Heart right ventricle (tissue), 16 donors: ENCODE results near the gene DEFB114. TPM values are rescaled to one million over a fixed set of nuclear protein-coding genes. Genes with fewer than 3 reads are reported as not detected.

Source experiments
- ATAC-seq, 8 donors: fragments of 200-7000 bp; cut with Tn5 transposase; one replicate each; pipeline ENCODE4 v1.9.1; 2020; ENCODE audit warnings: mild to moderate bottlenecking in 8 of 8, moderate library complexity in 8 of 8, moderate number of reproducible peaks in 1 of 8
- DNase-seq, 2 donors: peaks; one replicate each; pipeline ENCODE4 v3.0.0-alpha.2; 2020
- H3K27ac ChIP-seq, 10 donors: fragments of 200-600 bp; sonication (generic) in 2 of 10; one replicate each; pipeline versions ENCODE4 v1.5.0 to v1.8.0; 2020 to 2022; ENCODE audit warnings: mild to moderate bottlenecking in 3 of 10
- H3K27me3 ChIP-seq, 7 donors: fragments of 200-600 bp; one replicate each; pipeline ENCODE4 v1.8.0; 2021 to 2022; ENCODE audit warnings: mild to moderate bottlenecking in 2 of 7
- H3K36me3 ChIP-seq, 9 donors: fragments of 200-600 bp; sonication (generic) in 1 of 9; one replicate each; pipeline versions ENCODE4 v1.5.0 to v1.8.0; 2020 to 2022; ENCODE audit warnings: mild to moderate bottlenecking in 2 of 9
- H3K4me1 ChIP-seq, 9 donors: fragments of 200-600 bp; sonication (generic) in 1 of 9; one replicate each; pipeline versions ENCODE4 v1.5.0 to v1.8.0; 2020 to 2022; ENCODE audit warnings: mild to moderate bottlenecking in 4 of 9
- H3K4me3 ChIP-seq, 10 donors: fragments of 200-600 bp; sonication (generic) in 2 of 10; one replicate each; pipeline versions ENCODE4 v1.5.0 to v1.8.0; 2020 to 2022; ENCODE audit warnings: mild to moderate bottlenecking in 7 of 10, moderate library complexity in 2 of 10
- H3K9me3 ChIP-seq, 11 donors: fragments of 200-600 bp in 10 of 11; sonication (generic) in 2 of 11; one replicate each; pipeline versions ENCODE4 v1.5.0 to v1.8.0; 2013 to 2022; ENCODE audit warnings: mild to moderate bottlenecking in 2 of 11, control low read depth in 1 of 11, moderate library complexity in 1 of 11
- WGBS, 2 donors: extraction: QIAGEN DNeasy Blood & Tissue Kit; methylation state at CpG; one replicate each; pipeline ENCODE4 v1.1.7; 2013; ENCODE audit warnings: inconsistent platforms in 1 of 2; 5-methylcytosine and 5-hydroxymethylcytosine counted together
- intact Hi-C, 10 donors: fragments of 100-400 bp; cut with DNase I; formaldehyde crosslinking; loops; one replicate each; pipeline versions ENCODE4 v1.11.1 to v1.14.2; 2022
- polyA plus RNA-seq, 2 donors: library from polyadenylated mRNA; stranded (reverse); fragments of 200-250 nt; gene quantifications; one replicate each; pipeline ENCODE4 v1.2.3, GENCODE V29; 2013
- total RNA-seq, 10 donors: library from RNA; stranded (reverse); fragmentation: NEBNext Ultra II Directional in 3 of 10; extraction: Animal tissue kit (Norgen Biotek cat#: 25700) in 3 of 10; gene quantifications; one replicate each; pipeline versions ENCODE4 v1.2.1 to v1.2.4, GENCODE V29; 2021 to 2023
- TF ChIP-seq, protein P1 (sequence below), 9 donors: fragments of 200-600 bp; sonication (generic) in 2 of 9; IDR thresholded peaks; one replicate each; pipeline versions ENCODE4 v1.5.0 to v1.8.0; 2021 to 2022; ENCODE audit warnings: antibody characterized with exemption in 9 of 9, mild to moderate bottlenecking in 5 of 9, moderate library complexity in 1 of 9
- donor health status: Arrhythmogenic right ventricular cardiomyopathy.
- donor health status: ischemic (EF 13 %, LVEDD 7.1; RV severe dilation, severe dysfunction).
- donor health status: healthy with polysubstance abuse.
- donor health status: DM: no; HTN: yes; CAD: no.
- donor health status: DM: no; HTN: no; CAD: no.
- donor health status: ischemic (EF 25% LVEDD 6.9; RV normal size, moderate dysfunction).
- donor health status: ischemic (EF 25% LVEDD 5.7; RV mildly dilated, moderate dysfunction).
- donor health status: healthy.
- donor health status: DM: yes; HTN: yes; CAD: no.
- donor health status: Ischemic cardiomyopathy.
- donor health status: ischemic (EF 35%, LVEDD 5.7; RV mildly dilated, moderate dysfunction).
- donor health status: nonischemic (EF 11% LVEDD 7.7; RV severe dilation, severe dysfunction).
- donor health status: DM: yes; HTN: yes; CAD: no.
- donor health status: PGD.
- donor health status: ischemic (EF 29% LVEDD 5.4; RV normal size, mild dysfunction).
- donor health status: nonischemic (EF 23%, LVEDD 6.1; RV moderate dilation, normal function).

DEFB114 gene
- total and polyA plus RNA-seq, 12 donors, result not detected

DNA sequence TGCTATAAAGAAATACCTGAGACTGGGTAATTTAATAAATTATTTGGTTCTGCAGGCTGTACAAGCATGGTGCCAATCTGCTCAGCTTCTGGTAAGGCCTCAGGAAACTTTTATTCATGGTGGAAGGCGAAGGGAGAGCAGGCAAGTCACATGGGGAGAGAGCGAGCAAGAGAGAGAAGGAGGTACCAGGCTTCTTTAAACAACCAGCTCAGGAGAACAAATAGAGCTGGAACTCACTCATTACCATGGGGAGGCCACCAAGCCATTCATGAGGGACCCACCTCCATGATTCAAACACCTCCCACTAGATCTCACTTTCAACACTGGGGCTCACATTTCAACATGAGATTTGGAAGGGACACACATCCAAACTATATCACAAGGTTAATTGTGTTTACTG is 52.7 kb downstream of the DEFB114 start:
- intact Hi-C loops, result no loop called here
- Histone ChIP-seq H3K9me3 (no peaks in the 10 kb centered on the region), H3K4me1 (no peaks in the 10 kb centered on the region), H3K4me3 (no peak overlapping the region), H3K36me3 (no peaks in the 10 kb centered on the region), H3K27ac (no peak overlapping the region), H3K27me3 (peaks cover 0 to 23% (median 0%) of the 10 kb centered on the region in 7 donors)
- TF ChIP-seq, protein P1, sequence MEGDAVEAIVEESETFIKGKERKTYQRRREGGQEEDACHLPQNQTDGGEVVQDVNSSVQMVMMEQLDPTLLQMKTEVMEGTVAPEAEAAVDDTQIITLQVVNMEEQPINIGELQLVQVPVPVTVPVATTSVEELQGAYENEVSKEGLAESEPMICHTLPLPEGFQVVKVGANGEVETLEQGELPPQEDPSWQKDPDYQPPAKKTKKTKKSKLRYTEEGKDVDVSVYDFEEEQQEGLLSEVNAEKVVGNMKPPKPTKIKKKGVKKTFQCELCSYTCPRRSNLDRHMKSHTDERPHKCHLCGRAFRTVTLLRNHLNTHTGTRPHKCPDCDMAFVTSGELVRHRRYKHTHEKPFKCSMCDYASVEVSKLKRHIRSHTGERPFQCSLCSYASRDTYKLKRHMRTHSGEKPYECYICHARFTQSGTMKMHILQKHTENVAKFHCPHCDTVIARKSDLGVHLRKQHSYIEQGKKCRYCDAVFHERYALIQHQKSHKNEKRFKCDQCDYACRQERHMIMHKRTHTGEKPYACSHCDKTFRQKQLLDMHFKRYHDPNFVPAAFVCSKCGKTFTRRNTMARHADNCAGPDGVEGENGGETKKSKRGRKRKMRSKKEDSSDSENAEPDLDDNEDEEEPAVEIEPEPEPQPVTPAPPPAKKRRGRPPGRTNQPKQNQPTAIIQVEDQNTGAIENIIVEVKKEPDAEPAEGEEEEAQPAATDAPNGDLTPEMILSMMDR (IDR thresholded peaks at IDR 0.05), result no peak
- ATAC-seq (no peak), DNase-seq (no peak)
- WGBS, 2 donors, result 72 to 79% methylated on average over 2 of the region's 2 CpGs

Other genes with a start within 250 kb of the DEFB114 start
- gene CRISP3, start 219.8 kb downstream of the DEFB114 start, total RNA-seq, result 1 to 10 TPM in 1 of 10 donors, not detected in 9; 1.3 TPM
- gene CRISP3, start 219.8 kb downstream of the DEFB114 start, polyA plus RNA-seq, result under 1 TPM in 1 of 2 donors, not detected in 1; 0.06 TPM
- gene PGK2, start 176.9 kb downstream of the DEFB114 start, total RNA-seq, result not detected
- gene PGK2, start 176.9 kb downstream of the DEFB114 start, polyA plus RNA-seq, result not detected
- gene CRISP1, start 97.6 kb downstream of the DEFB114 start, total RNA-seq, result not detected
- gene CRISP1, start 97.6 kb downstream of the DEFB114 start, polyA plus RNA-seq, result not detected
- gene DEFB113, start 5.5 kb upstream of the DEFB114 start, total RNA-seq, result not detected
- not detected for gene DEFB113, start 5.5 kb upstream of the DEFB114 start, polyA plus RNA-seq
- gene DEFB110, start 57.8 kb upstream of the DEFB114 start, total RNA-seq, result not detected
- not detected for gene DEFB110, start 57.8 kb upstream of the DEFB114 start, polyA plus RNA-seq
- gene DEFB112, start 85.8 kb upstream of the DEFB114 start, total RNA-seq, result not detected
- gene DEFB112, start 85.8 kb upstream of the DEFB114 start, polyA plus RNA-seq, result not detected